Activated effector memory CD4-positive, alpha-beta T cell treated with Interleukin-2 at 50 U/mL for 16 hours (primary cell): Measurements from ENCODE around the gene CHRNG.
"Not testable (repeated sequence)": the region's sequence is repeated elsewhere in the genome, so short reads cannot be mapped to it uniquely, and the experiment has no call there.

Source experiments
- DNase-seq: peaks from one replicate; pipeline ENCODE4 v3.0.0-alpha.2; 2020

CHRNG gene

DNA sequence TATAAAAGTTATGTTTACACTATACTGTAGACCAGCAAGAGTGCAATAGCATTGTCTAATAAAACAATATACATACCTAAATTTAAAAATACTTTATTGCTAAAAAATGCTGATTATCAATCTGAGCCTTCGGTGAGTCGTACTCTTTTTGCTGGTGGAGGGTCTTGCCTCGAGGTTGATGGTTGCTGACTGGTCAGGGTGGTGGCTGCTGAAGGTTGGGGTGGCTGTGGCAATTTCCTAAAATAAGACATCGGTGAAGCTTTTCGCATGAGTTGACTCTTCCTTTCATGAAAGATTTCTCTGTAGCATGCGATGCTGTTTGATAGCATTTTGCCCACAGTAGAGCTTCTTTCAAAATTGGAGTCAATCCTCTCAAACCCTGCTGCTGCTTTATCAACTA is 8.5 kb downstream of the CHRNG start:
- DNase-seq: no peak

- no peak for DNase-seq
These were observed 10.3 kb downstream of the CHRNG start for GRCh38 chr2:232549655-232550353.

DNA sequence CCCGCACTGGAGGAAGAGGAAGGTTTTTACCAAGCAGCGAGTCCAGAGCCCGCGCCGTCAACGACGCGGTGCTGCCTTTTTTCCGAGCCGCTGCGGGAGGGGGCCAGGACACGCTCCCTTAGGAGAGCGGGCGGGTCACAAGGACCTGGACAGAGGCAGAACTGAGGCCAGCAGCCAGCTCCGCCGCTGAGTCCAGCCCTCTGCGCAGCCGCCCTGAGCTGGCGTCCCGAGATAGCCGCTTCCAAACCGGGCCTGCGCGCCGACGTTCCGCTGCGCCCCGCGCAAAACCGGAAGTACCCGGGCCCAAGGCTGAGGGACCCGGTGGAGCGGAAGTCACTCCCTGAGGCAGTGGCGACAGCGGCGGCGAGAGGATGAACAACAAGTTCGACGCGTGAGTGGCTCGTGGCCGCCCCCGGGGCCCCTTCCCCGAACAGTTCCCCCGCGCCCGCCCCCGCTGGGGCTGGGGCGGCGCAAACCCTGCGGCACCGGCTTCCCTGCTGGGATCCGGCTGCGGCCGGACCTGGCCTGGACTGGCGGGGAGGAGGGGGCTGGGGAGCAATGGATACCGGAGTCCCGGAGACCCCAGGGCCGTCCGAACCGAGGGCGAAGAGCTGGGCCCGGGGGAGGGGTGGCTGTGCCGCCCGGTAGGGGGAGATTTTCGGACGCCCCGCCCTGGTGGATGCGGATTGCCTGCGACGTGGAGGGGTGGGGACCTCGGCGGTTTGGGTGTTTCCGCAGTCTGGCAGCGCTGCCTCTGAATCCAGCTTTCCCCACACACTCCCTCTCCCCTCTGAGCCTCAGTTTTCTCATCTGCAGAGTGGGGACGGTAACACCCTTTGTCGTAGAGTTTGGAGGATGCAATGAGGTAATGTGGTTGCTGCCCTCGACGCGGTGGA is 11.1 kb downstream of the CHRNG start, which contains the start of the genes EIF4E2 and TIGD1:
Gene EIF4E2, plus strand, starts transcription at position 336 of the 896 bp plus-strand sequence. Its CDS starts 36 bp downstream, at position 372.
Gene TIGD1, minus strand, starts transcription at position 204 of the 896 bp plus-strand sequence. CDS start 675 bp downstream, outside the sequence.
- peak; percentile 86 for DNase-seq

- DNase-seq: no peak
These were observed 11.8 kb downstream of the CHRNG start for GRCh38 chr2:232551250-232551638.

GRCh38 chr2:232551776-232552175 is 12.3 kb downstream of the CHRNG start:
- no peak for DNase-seq

DNA sequence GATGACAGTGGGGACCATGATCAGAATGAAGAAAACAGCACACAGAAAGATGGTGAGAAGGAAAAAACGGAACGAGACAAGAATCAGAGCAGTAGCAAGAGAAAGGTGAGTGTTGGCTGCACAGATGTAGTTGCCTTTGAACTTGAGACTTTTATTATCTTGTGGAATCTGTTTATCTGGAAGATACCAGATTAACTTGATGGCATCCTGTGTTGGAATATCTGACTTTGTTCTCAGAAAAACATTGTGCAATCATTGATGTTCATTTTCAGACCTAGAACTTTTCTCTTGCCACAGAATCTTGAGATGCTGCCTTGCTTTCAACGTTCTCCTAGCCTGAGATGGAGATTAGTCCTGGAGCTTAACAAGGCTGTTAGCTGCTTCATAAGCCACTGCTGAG is 16.9 kb downstream of the CHRNG start:
- DNase-seq: no peak

GRCh38 chr2:232562515-232563151 is 23.1 kb downstream of the CHRNG start:
- DNase-seq: no peak

GRCh38 chr2:232563580-232563979 is 24.1 kb downstream of the CHRNG start:
- no peak for DNase-seq

DNA sequence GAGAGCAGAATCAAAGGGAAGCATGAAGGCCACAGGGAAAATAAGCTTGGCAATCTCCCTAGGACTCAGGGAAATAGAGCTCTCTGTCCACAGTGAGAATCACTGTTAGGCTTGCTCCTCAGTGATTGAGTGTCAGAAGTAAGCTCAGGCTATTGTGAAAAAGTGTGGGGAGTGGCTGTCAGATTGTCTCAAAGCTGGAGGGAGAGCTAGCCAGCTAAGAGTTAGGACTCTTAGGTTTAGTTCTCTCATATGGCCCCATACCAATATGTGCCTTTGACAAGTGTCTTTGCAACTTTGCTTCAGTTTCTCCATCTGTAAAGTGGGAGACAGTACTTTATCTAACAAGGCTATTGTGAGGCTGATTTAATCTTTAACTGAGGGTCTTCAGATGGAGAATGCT is 28.2 kb downstream of the CHRNG start:
- no peak for DNase-seq

DNA sequence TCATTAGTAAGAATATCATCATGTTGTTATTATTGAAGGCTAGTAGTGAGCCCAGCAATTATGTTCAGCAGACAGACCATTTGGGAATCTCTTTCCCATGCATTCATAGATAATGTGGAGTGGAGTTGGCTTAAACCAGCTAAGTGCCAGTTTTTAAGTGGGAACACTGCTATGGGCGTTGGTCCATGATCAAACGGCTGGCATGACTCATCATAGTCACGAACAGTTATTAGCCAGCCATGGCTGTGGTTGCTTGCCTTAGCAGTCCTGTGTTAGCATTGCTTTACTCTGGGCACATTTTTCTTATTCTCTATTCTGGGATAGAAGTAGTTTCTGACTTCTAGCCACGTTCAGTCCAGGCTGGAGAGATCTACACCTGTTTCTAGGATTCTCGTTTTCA is 28.7 kb downstream of the CHRNG start:
- DNase-seq: no peak

GRCh38 chr2:232569541-232569940 is 30.0 kb downstream of the CHRNG start:
- no peak for DNase-seq

GRCh38 chr2:232570481-232570880 is 31.0 kb downstream of the CHRNG start:
- not testable (repeated sequence) for DNase-seq

- DNase-seq: no peak
These were observed 31.6 kb downstream of the CHRNG start for GRCh38 chr2:232571026-232571474.

DNA sequence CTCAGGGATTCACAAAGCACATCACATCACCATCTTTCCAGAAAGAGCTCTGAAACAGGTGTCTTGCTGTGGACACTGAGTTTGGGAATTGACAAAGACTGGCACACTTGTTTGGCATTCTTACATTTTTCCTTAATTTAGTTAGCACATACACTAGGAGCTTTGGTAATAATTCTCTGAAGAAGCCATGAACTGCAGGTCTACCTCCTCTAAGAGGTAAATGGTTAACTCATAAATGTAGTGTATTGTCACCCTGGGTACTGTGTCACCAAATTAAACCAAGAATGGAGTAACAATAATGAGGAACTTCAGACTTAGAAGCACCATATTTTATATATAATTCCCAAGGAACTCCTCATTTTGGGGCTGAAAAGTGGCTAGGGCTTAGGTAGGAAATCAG is 33.5 kb downstream of the CHRNG start:
- no peak for DNase-seq

DNA sequence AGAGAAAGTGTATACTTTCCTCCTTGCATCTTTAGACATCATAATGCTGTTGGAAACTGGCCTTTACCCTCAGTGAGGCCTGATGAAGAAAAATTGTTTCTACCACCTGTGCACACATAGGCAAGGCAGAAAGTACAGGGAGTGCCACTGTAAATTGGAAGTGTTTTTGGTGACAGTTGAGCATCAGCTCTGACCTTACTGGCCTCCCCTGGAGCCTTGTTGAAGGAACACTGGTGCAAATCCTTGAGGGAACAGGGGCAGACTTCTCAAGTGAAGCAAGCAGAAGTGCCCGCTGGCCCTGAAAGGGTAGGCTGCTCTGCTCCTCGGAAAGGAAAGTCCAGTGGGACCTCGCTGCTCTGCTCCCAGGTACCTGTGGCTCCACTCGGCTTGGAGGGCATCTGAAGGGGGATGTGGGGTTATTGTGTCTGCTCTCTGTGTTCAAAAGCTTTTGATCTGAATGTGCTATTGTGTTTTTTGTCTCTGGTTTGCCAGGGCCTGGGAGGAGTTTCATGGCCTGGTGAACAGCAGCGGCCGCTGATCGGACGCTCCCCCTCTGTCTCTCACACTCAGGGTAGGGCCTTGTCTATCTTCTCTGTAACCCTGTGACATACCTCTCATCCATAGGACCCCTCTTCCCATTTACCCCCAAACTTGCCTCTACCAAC is 34.4 kb downstream of the CHRNG start:
- no peak for DNase-seq

- DNase-seq: no peak
These were observed 35.3 kb downstream of the CHRNG start for GRCh38 chr2:232574674-232575403.

DNA sequence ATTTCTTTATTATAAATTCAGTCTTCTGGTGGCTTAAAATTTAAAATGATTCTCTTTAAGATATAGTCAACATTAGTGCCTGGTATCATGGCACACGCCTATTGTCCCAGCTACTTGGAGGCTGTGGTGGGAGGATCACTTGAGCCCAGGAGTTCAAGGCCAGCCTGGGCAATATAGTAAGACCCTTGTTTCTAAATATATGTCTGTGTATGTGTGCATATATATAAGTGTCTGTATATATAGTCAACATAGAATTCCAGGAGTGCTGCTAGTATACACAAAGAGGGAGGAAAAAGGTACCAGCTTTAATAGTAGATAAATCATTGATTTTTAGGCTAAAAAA is 35.9 kb downstream of the CHRNG start:
- DNase-seq: no peak

GRCh38 chr2:232576995-232577394 is 37.5 kb downstream of the CHRNG start:
- DNase-seq: no peak

- no peak for DNase-seq
These were observed 38.3 kb downstream of the CHRNG start for GRCh38 chr2:232577841-232578240.

GRCh38 chr2:232578626-232579025 is 39.1 kb downstream of the CHRNG start:
- no peak for DNase-seq

- DNase-seq: no peak
These were observed 41.1 kb downstream of the CHRNG start for GRCh38 chr2:232580648-232580981.

GRCh38 chr2:232581725-232582124 is 42.2 kb downstream of the CHRNG start:
- no peak for DNase-seq
